ENCODE results near the gene DNAH11.

- TF ChIP-seq CTCF (IDR thresholded peaks at IDR 0.05; ENCODE audit: insufficient read depth, low read length) (no peak), POLR2AphosphoS5 (IDR thresholded peaks at IDR 0.05; ENCODE audit: low read depth) (no peak)
Measured at GRCh38 chr7:21585070-21585724, 42.4 kb downstream of the DNAH11 start.
